ENCODE measurements around the gene GDF10. TPM values are rescaled to one million over a fixed set of nuclear protein-coding genes. Genes with fewer than 3 reads are reported as not detected.

Gene GDF10
- total RNA-seq, 1 donor from 2014 or later = not detected

- DNase-seq (ENCODE audit: low read depth) = no peak
Measured at GRCh38 chr10:47351899-47352815, 52.2 kb downstream of the GDF10 start.

GRCh38 chr10:47353351-47353750 lies 53.4 kb downstream of the GDF10 start:
- no peak for DNase-seq (ENCODE audit: low read depth)

- peak; percentile 12 for DNase-seq (ENCODE audit: low read depth)
Measured at GRCh38 chr10:47354165-47354564, 54.2 kb downstream of the GDF10 start.

GRCh38 chr10:47354900-47355299 lies 54.9 kb downstream of the GDF10 start:
- DNase-seq (ENCODE audit: low read depth) = no peak

- no peak for DNase-seq (ENCODE audit: low read depth)
Measured at GRCh38 chr10:47356708-47357107, 56.7 kb downstream of the GDF10 start.

GRCh38 chr10:47357131-47357582 lies 57.2 kb downstream of the GDF10 start:
- no peak for DNase-seq (ENCODE audit: low read depth)

GRCh38 chr10:47357911-47358310 lies 57.9 kb downstream of the GDF10 start:
- DNase-seq (ENCODE audit: low read depth) = no peak

- no peak for DNase-seq (ENCODE audit: low read depth)
Measured at GRCh38 chr10:47358457-47358856, 58.5 kb downstream of the GDF10 start.

- no peak for DNase-seq (ENCODE audit: low read depth)
Measured at GRCh38 chr10:47359101-47359500, 59.1 kb downstream of the GDF10 start.

- DNase-seq (ENCODE audit: low read depth) = no peak
Measured at GRCh38 chr10:47359626-47360418, 59.8 kb downstream of the GDF10 start.

- no peak for DNase-seq (ENCODE audit: low read depth)
Measured at GRCh38 chr10:47360419-47361040, 60.5 kb downstream of the GDF10 start.

GRCh38 chr10:47361293-47361692 lies 61.3 kb downstream of the GDF10 start:
- peak; percentile 9 for DNase-seq (ENCODE audit: low read depth)

GRCh38 chr10:47362199-47362598 lies 62.2 kb downstream of the GDF10 start:
- DNase-seq (ENCODE audit: low read depth) = peak; percentile 4

Other genes starting within 250 kb of the GDF10 start
- not detected in 2 replicates for gene GDF2, start 22.3 kb downstream of the GDF10 start, total RNA-seq
- gene RBP3, start 48.2 kb downstream of the GDF10 start, total RNA-seq = not detected in 2 replicates
- 0.17 and 0.25 TPM in 2 replicates for gene ZNF488, start 84.1 kb downstream of the GDF10 start, total RNA-seq
- gene ANXA8, start 183.9 kb downstream of the GDF10 start, total RNA-seq = 0.30 and 6.1 TPM in 2 replicates
- gene FAM25G, start 191.5 kb downstream of the GDF10 start, total RNA-seq = not detected in 2 replicates
- 0.35 and 6.8 TPM in 2 replicates for gene AGAP9, start 223.4 kb downstream of the GDF10 start, total RNA-seq